Stomach smooth muscle (tissue), 2 donors: ENCODE measurements around the gene NPAS4.
A peak's percentile ranks its signal among the peaks of the same experiment; 100 is the strongest.
"Not testable (repeated sequence)": the region's sequence is repeated elsewhere in the genome, so short reads cannot be mapped to it uniquely, and the experiment has no call there.

Experiments used
- H3K27ac ChIP-seq: one replicate; pipeline ENCODE4 v1.7.0; 2013; ENCODE audit warnings: mild to moderate bottlenecking, low read length, inconsistent platforms
- H3K27me3 ChIP-seq, 2 donors: one replicate each; pipeline ENCODE4 v1.7.0; 2013; ENCODE audit warnings: low read length in 2 of 2; ENCODE audit not compliant: insufficient read depth in 2 of 2, control insufficient read depth in 1 of 2
- H3K36me3 ChIP-seq, 2 donors: one replicate each; pipeline ENCODE4 v1.7.0; 2013; ENCODE audit warnings: low read length in 2 of 2; ENCODE audit not compliant: control insufficient read depth in 2 of 2, insufficient read depth in 2 of 2
- H3K4me1 ChIP-seq: one replicate; pipeline ENCODE4 v1.7.0; 2013; ENCODE audit warnings: low read length; ENCODE audit not compliant: control insufficient read depth, insufficient read depth
- H3K4me3 ChIP-seq, 2 donors: one replicate each; pipeline ENCODE4 v1.7.0; 2013; ENCODE audit warnings: low read length in 2 of 2
- H3K9ac ChIP-seq, 2 donors: one replicate each; pipeline ENCODE4 v1.7.0; 2013; ENCODE audit warnings: low read length in 2 of 2, mild to moderate bottlenecking in 1 of 2
- H3K9me3 ChIP-seq, 2 donors: one replicate each; pipeline ENCODE4 v1.7.0; 2013; ENCODE audit warnings: low read length in 2 of 2; ENCODE audit not compliant: control insufficient read depth in 2 of 2
- donor health status: healthy.
- donor health status: Pancreatic carcinoma.

The NPAS4 gene

DNA sequence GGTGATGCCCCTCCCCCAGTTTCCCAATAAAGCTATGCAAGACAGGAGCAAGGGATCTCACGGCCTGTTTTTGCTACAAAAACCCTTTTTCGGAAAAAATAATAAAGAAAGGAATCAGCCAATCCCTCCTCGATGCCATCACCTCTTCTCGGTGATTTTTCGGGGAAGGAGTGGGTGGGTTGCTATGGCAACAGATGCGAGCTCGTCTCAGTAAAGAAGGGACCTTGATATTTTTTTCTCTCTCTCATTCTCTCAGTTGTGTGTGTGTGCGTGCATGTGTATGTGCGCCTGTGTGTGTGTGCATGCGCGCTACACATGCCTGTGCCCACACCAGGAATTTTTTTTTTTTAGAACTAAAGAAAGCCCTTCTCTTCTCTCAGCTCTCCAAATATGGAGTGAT, 3.8 kb upstream of the NPAS4 start:
- Histone ChIP-seq H3K4me1 (peaks cover 69% of the 10 kb centered on the region), H3K9ac (no peak overlapping the region), H3K27me3 (peaks cover 0 to 2% of the 10 kb centered on the region in 2 donors), H3K4me3 (no peak overlapping the region), H3K27ac (no peak overlapping the region), H3K9me3 (no peaks in the 10 kb centered on the region), H3K36me3 (peaks cover 0 to 5% of the 10 kb centered on the region in 2 donors)

DNA sequence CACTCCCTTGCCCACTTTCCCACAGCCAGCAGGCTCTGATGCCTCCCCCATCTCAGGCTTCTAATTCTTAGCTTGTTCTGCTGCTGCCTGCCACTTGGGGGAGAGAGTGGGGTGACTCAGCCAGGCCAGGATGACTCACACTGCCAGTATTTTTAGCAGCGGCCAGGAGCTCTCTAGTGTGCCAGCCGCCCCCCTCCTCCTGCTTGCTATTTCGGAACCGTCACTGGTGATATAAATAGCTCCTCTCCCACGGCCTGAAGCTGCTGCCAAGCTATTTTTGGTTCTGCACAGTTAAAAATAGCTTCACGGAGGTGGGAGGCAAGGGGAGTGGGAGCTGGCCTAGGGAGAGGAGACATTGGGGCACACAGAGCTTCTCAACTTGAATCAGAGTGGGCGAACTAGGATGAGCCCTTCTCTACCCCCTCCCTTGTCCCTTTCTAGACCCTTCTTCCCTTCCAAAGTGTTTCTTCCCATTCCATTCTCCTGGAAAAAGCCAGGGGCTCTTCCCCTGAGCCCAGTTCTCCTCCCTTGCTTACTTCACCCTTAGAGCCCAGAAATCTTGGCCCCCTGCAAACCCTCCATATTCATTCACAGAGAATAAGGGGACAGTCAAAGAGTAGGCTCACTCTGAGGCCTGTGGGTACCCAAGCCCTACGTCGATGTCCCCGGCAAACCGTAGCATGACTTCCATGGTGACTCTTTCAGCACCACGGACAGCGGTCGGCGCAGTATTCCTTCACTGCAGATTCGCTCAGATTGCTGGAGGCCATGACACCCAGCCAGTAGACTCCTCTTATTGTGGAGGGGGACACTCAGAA, 2.5 kb upstream of the NPAS4 start:
- Histone ChIP-seq H3K27ac (no peak overlapping the region), H3K9me3 (no peaks in the 10 kb centered on the region), H3K36me3 (peaks cover 9 to 18% of the 10 kb centered on the region in 2 donors), H3K4me1 (peaks cover 59% of the 10 kb centered on the region), H3K4me3 (peak overlapping the region in 1 of 2 donors; percentile 44), H3K9ac (no peak overlapping the region), H3K27me3 (peaks cover 0 to 2% of the 10 kb centered on the region in 2 donors)

DNA sequence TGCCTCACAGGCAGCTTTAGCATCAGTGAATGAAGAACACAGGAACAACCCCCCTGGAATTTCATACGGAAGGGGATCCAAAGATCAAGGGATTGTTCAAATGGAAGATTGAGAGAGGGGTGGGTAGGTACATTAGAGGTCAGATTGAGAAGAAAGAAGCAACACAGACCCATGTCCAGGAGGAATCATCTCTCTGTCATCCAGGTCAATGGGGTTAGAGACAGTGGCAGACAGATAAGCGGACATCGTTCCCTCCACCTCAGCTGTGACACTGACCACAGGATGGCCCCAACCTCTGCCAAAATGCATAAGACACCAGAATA, 1.9 kb upstream of the NPAS4 start:
- Histone ChIP-seq H3K9ac (no peak overlapping the region), H3K4me3 (peak overlapping the region in 1 of 2 donors; percentile 44), H3K27ac (no peak overlapping the region), H3K36me3 (peaks cover 14 to 22% of the 10 kb centered on the region in 2 donors), H3K9me3 (no peaks in the 10 kb centered on the region), H3K27me3 (peaks cover 0 to 2% of the 10 kb centered on the region in 2 donors), H3K4me1 (peaks cover 53% of the 10 kb centered on the region)

DNA sequence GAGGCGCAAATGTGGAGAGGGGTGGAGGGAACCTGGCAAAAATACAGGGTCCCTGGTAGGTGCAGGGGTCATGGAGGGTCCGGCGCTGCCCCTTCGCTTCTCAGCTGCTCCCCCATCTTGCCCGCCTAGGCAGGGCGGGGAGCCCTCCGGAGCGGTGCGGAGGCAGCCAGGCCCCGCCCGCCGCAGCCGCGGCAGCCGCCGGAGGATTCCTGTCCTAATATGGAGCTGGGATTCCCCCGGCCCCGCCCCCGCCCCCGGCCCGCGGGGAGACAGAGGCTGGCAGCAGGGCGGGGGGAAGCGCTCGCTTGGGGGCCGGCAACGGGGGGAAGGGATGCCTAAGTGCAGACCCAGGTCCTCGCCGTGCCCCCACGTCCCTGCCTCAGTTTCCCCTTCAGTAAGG, 1.0 kb upstream of the NPAS4 start:
- Histone ChIP-seq H3K4me1 (peaks cover 44% of the 10 kb centered on the region), H3K27me3 (peaks cover 0 to 2% of the 10 kb centered on the region in 2 donors), H3K9ac (no peak overlapping the region), H3K4me3 (peak overlapping the region in 1 of 2 donors; percentile 40), H3K36me3 (peaks cover 23 to 27% of the 10 kb centered on the region in 2 donors), H3K9me3 (no peaks in the 10 kb centered on the region), H3K27ac (no peak overlapping the region)

DNA sequence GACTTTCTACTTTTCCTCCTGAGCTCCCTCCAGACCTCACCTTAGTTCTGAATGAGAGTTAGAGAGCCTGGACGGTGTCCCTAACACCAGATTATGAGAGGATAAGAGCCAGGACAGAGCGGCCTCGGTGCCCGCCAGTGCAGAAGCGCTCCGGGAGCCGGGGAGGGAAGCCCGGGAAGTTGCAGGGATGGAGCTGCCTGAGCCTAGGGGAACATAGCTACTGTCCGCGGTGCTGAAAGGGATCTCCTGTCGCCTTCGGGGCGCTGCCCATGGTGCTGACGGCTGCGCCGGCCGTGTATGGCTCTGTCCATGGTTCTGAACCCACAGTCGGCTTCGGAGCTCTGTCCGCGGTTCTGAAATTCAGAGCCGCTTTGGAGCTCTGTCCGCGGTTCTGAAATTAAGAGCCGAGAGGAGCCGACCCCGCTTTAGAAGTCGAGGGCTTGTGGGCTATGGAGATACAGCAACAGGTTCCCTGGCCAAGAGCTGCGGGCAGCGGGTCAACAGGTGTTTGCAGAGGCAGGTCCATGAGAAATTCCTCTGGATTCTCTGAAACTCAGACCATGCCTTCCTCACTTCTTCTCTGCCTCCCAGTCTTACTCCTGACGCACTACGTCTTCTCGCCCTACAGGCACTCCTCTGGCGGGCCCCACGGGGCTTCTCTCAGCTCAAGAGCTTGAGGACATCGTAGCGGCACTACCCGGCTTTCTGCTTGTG, 814 bp downstream of the NPAS4 start:
- Histone ChIP-seq H3K27me3 (peaks cover 0 to 2% of the 10 kb centered on the region in 2 donors), H3K4me3 (no peak overlapping the region), H3K36me3 (peaks cover 33 to 41% of the 10 kb centered on the region in 2 donors), H3K9ac (no peak overlapping the region), H3K4me1 (peaks cover 41% of the 10 kb centered on the region), H3K9me3 (no peaks in the 10 kb centered on the region), H3K27ac (no peak overlapping the region)

DNA sequence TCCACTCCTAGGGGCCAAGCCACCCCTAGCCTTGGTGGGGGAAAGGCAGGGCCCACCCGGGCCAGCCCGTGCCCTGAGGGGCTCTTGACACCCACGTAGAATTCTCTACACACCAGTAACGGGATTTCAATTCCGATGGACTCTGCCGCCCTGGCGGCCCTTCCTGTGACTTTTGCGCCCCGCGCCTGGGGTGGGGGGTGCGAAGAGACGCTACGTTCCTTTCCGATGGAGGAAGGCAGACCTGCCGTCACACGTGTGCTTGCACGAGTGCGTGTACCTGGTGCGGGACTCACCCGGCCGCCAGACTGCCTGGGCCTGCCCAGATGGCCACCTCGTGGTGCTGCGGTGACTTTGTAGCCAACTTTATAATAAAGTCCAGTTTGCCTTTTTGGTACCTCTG, 5.5 kb downstream of the NPAS4 start:
- peaks cover 1% of the 10 kb centered on the region for H3K4me1 ChIP-seq
- no peak overlapping the region for H3K27ac ChIP-seq
- no peaks in the 10 kb centered on the region for H3K27me3 ChIP-seq
- no peaks in the 10 kb centered on the region for H3K9me3 ChIP-seq
- H3K4me3 ChIP-seq, result no peak overlapping the region
- H3K9ac ChIP-seq, result no peak overlapping the region
- peaks cover 40 to 45% of the 10 kb centered on the region in 2 donors for H3K36me3 ChIP-seq

DNA sequence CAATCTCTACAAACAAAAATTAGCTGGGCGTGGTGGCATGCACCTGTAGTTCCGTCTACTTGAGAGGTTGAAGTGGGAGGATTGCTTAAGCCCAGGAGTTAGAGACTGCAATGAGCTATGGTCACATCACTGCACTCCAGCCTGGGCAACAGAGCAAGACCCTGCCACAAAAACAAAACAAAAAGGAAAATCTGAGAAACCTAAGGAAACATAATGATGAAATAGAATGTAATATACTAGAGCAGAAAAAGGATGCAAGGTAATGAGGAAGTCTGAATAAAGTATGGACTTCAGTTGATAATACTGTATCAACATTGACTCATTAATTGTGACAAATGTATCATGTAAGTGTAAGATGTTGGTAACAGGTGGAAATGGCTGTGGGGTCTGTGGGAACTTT, 8.1 kb downstream of the NPAS4 start:
- H3K9ac ChIP-seq, result no peak overlapping the region
- H3K9me3 ChIP-seq, result no peaks in the 10 kb centered on the region
- H3K4me3 ChIP-seq, result no peak overlapping the region
- no peaks in the 10 kb centered on the region for H3K4me1 ChIP-seq
- H3K27me3 ChIP-seq, result no peaks in the 10 kb centered on the region
- no peak overlapping the region for H3K27ac ChIP-seq
- peaks cover 26% of the 10 kb centered on the region in 2 donors for H3K36me3 ChIP-seq

DNA sequence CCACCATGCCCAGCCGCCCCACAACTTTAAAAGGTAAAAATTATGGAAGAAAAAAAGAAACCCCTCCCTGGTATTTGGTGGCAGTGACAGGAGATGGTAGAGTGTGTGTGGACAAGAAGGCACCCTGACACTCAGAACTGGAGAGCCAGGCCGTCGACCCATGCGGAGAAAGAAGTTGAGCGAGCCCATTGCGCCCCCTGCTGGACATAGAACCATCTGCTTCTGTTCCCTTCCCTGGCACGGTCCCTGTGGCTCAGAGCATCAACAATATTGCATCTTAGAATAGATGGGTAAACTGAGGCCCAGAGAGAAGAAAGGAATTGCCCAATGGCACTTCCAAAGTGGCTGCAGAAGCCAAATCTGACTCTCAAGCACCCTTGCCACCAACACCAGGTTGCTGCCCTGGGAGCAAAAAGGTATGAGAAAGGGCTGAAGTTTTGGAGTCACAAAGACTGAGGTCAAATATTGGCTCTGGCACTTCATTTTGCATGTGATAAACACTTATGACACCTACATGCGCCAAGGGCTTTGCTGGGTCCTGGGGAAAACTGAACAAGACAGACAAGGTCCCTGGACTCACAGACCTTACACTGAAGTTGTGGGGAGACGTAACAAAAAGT, 9.3 kb downstream of the NPAS4 start:
- H3K4me1 ChIP-seq, result no peaks in the 10 kb centered on the region
- H3K9me3 ChIP-seq, result no peaks in the 10 kb centered on the region
- H3K27me3 ChIP-seq, result no peaks in the 10 kb centered on the region
- no peak overlapping the region for H3K4me3 ChIP-seq
- no peak overlapping the region for H3K27ac ChIP-seq
- peaks cover 18% of the 10 kb centered on the region in 2 donors for H3K36me3 ChIP-seq
- no peak overlapping the region for H3K9ac ChIP-seq

DNA sequence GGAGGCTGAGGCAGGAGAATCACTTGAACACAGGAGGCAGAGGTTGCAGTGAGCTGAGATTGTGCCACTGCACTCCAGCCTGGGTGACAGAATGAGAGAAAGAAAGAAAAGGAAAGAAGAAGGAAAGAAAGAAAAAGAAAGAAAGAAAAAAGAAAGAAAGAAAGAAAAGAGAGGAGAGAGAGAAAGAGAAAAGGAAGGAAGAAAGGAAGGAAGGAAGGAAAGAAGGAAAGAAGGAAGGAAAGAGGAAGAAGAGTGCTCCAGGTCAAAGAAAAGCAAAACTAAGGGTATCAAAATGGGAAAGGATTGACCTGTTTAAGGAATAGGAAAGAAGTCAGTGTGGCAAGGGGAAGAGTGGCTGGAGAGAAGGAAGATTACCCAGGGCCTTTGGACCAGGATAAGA, 10.5 kb downstream of the NPAS4 start:
- H3K27ac ChIP-seq, H3K9ac ChIP-seq, H3K4me1 ChIP-seq, H3K4me3 ChIP-seq, H3K27me3 ChIP-seq, H3K9me3 ChIP-seq: not testable (repeated sequence)
- peaks cover 15 to 17% of the 10 kb centered on the region in 2 donors for H3K36me3 ChIP-seq

DNA sequence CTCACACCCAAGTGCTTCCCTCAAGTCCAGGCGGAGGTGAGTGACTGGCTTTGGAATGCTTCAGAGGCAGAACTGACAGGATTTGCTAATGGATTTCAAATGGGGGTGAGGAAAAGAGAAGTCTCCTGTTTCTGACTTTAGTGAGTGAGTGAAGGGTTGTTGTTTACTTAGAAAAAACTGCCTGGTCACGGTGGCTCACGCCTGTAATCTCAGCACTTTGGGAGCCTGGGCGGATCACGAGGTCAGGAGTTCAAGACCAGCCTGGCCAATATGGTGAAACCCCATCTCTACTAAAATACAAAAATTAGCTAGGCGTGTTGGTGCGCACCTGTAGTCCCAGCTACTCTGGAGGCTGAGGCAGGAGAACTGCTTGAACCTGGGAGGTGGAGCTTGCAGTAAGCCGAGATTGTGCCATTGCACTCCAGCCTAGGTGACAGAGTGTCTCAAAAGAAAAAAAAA, 11.1 kb downstream of the NPAS4 start:
- not testable (repeated sequence) for H3K4me3 ChIP-seq, H3K9ac ChIP-seq, H3K9me3 ChIP-seq, H3K27ac ChIP-seq, H3K27me3 ChIP-seq, H3K4me1 ChIP-seq
- peaks cover 15 to 17% of the 10 kb centered on the region in 2 donors for H3K36me3 ChIP-seq
